ENCODE data around the gene SRRD.
"Not testable (repeated sequence)": the region's sequence is repeated elsewhere in the genome, so short reads cannot be mapped to it uniquely, and the experiment has no call there.

SRRD gene, protein sequence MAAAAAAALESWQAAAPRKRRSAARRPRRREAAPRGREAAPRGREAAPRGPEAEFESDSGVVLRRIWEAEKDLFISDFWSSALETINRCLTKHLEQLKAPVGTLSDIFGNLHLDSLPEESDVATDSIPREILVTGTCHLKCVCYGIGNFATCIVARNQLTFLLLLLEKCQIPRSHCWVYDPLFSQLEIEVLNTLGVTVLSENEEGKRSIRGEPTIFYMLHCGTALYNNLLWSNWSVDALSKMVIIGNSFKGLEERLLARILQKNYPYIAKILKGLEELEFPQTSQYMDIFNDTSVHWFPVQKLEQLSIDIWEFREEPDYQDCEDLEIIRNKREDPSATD

DNA sequence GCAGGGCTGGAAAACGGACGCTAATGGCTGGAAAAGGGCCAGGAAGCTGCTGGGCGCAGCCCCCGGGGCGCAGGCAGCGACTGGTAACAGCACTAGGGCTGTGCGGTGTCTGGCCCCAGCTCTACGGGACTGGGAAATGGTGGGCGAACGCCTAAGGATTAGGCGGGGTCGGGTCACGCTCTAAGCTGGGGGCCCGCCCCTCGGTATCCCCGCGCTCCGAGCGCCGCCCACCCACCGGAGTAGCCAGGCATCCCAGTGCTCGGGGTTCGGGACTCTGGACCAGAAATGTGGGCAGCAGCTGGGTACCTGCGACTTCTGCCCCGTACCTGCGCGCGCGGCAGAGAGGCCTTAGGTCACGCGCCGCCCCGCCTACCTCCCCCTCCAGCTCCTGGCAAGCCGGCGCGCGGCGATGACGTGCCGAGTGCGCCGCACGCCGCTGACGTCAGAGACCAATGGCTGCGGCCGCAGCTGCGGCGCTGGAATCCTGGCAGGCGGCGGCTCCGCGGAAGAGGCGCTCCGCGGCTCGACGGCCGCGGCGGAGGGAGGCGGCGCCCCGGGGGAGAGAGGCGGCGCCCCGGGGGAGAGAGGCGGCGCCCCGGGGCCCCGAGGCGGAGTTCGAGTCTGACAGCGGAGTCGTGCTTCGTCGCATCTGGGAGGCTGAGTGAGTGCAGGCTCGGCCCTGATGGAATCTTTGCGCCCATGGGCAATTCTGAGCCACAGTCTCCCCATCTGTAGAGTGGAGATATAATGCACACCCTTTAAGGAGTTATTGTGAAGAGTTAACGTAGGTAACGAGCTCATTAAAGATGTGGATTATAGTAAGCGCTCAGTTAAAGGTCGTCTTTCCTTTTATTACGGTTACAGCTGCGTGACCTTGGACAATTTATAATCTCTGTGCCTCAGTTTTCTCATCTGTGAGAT lies at the start of gene SRRD, which contains the start of gene HPS4:
Gene SRRD, plus strand, starts transcription at position 439 of the 921 bp plus-strand sequence. Its CDS starts 14 bp downstream, at position 453.
Gene HPS4, minus strand, starts transcription at position 345 of the 921 bp plus-strand sequence. CDS start 2,021 bp downstream, outside the sequence.
- peak; percentile 52 for DNase-seq

DNA sequence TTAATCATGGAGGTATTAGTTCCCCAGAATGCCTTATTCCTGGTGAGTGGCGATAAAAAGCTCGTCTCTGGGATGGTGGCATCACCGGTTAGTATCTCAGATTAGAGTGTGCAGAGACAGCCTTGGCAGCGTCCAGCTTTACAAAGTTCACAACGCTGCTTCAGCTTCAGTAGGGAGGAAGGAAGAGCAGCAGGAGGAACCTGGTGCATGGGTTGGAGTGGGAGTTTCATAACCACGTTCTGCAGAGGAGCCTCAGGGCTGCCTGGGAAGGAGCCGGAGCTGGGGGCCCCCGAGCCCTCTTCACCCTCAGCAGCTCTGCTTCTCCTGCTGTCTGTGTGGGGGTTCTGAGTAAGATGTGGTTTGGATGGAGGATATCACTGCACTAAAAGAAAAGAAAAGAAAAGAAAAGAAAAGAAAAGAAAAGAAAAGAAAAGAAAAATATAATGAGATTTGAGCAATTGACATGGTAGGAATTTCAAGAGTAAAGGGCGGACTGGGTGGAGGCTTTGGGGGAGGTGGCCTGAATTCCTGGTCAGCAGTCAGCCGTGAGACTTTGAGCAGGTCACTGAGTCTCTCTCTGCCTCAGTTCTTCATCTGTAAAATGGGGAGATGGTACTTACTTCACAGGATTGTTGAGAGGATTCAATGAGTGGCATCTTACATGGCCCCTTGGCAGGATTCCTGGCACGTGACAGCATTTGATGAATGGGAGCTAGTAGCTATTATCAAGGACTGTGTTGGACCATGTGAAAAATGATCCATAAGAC lies 48.2 kb upstream of the SRRD start:
- no peak for DNase-seq

DNA sequence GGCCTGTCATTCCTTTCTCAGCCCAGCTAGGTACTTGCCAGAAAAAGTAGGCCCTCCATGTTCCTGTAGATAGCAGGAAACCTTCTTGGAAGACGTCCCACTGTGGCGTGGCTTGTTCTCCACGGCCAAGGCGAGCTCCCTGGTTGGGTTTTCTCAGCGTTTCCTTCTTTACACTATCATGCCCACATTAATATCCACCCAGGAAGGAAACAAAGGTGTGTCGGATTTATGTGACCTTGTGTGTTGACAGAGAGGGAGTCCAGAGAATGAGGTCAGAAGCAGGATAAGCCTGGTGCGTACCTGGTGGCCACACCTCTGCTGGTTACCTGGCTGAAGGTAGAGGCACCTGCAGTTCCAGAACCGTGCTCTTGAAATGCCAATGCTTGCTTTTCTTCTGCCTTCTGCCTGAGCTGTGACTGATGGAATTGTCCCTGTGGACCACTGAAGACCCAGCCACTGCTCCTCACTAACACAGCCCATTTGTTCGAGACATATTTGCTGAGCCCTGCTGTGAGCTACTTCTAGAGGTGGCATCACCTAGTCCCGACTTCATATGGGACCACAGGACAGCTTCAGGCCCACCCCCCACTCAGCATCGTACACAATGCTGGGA lies 46.7 kb upstream of the SRRD start:
- DNase-seq = no peak

DNA sequence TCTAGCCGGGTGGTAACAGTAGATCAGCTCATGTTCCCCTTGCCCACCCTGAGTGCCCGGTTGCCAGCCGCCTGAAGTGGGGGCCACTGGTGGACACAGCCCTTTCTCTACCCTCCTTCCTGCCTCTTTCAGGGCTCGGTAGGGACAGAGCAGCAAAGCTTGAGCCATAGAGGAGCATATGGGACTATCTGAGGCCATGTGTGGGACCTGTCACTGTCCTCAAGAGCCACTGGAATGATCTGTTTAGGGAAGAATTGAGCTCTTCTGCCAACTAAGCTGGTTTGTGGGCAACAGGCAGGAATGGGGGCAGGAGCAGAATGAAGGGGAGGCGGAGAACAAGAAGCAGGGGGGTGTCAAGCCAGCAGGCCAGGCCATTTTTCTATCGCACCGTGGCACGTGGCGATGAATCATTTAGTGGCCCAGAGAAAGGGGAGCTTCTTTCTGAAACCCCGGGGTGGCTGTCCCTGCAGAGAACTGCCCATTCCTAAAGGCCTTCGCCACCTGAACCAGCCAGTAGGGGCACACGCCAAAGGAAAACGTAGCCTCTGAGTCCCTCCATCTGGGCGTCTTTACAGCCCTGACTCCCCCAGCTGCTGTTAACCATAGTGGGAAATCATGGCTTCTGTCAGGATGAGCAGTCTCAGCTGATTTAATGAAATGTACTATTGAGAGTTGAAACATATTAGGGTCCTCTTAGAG lies 45.8 kb upstream of the SRRD start:
- DNase-seq = no peak

DNA sequence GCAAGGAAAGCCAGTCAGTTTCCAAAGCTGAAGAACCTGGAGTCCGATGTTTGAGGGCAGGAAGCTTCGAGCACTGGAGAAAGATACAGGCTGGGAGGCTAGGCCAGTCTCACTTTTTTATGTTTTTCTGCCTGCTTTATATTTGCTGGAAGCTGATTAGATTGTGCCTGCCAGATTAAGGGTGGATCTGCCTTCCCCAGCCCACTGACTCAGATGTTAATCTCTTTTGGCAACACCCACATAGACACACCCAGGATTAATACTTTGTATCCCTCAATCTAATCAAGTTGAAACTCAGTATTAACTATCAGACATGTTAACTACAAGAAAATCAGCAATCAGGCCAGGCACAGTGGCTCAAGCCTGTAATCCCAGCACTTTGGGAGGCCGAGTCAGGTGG lies 44.9 kb upstream of the SRRD start:
- DNase-seq = not testable (repeated sequence)

DNA sequence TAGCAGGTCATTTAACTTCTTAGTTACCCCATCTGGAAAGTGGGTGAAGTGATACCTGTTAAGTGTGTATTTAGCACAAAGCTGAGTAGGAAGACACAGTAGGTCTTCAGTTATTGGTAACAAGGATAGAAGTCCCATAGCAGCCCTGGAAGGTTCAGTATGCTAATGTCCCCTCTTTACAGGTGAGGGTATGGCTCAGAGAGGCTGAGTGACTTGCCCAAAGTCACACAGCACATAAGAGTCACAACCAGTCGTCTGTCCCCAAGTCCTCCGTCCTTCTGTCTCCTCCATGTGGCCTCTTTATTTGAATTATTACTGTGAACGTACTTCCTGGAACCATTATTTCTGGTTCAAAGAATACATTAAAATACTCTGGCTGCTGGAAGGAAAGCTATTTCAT lies 44.1 kb upstream of the SRRD start:
- no peak for DNase-seq

DNA sequence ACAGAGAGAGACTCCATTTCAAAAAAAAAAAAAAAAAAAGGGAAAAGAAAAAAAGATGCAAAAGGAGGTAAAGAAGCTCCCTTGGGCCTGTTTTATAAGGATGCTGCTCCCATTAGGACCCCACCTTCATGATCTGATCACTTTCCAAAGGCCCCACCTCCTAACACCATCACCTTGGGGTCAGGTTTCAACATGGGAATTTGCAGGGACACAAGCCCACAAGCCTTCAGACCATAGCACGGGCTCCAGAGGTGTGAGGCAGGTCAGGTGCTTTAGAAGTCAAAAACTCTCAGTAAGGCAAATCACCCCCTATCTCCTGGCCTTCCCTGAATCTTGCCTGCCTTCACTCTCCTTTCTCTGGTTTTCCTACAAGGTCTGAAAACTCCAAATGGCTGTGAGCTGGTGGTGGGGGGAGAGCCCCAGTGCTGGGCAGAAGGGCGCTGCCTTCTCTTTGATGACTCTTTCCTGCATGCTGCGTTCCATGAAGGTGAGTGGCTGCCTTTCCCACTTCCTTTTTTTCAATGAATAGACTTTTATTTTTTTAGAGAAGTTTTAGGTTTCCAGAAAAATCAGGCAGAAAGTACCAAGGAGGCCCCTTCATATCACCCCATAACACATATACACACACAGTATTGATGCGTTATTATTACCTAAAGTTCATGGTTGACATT lies 41.5 kb upstream of the SRRD start:
- DNase-seq = no peak

DNA sequence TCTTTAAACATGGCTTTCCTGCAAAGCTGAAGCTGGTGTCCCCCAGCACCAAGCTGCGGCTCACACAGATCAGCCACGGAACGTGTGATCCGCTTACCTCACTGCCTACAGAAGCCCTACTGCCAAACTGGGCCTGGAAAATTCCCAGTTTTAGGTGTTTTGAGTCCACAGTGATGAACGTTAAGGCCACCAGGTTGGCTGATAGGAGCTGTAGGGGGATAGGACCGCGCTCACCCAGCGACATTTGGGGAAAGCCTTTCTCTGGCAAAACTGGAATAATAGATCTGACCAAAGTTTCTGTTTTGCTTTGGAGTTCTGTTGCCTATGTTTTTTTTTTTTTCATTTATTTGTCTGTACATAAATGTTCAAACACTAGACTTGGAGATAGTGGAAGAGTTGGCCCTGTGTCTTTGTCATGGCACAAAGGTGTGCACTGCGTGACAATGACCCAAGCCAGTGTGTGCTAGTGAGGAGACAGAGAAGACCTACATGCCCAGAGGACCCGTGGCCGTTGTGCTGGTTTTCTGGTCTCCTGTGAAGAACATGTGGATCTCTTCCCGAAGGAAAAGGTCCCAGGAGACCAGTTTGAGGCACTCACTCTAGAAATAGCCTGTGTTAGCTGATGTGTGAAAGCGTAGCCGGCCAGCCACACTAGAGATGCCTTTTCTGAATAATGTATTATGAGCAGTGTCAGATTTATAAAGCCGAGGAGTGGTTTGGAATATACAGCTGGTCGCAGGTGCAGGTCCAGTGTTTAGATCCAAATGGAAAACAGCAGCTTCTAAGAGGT lies 39.6 kb upstream of the SRRD start:
- no peak for DNase-seq

DNA sequence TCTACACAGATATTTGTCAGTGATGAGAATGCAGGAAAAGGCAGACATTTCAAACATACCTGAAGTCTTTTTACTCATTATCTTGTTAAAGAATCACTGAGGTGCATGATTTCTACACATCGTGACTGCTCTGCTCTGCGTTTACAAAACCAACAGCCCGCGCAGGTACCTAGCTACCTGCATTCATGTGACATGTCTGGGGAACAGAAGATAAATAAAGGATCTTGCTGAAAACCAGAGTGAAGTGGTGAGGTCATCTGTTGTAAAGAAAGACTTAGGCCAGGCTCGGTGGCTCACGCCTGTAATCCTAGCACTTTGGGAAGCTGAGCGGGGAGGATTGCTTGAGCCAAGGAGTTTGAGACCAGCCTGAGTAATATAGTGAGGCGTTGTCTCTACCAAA lies 38.9 kb upstream of the SRRD start:
- no peak for DNase-seq

DNA sequence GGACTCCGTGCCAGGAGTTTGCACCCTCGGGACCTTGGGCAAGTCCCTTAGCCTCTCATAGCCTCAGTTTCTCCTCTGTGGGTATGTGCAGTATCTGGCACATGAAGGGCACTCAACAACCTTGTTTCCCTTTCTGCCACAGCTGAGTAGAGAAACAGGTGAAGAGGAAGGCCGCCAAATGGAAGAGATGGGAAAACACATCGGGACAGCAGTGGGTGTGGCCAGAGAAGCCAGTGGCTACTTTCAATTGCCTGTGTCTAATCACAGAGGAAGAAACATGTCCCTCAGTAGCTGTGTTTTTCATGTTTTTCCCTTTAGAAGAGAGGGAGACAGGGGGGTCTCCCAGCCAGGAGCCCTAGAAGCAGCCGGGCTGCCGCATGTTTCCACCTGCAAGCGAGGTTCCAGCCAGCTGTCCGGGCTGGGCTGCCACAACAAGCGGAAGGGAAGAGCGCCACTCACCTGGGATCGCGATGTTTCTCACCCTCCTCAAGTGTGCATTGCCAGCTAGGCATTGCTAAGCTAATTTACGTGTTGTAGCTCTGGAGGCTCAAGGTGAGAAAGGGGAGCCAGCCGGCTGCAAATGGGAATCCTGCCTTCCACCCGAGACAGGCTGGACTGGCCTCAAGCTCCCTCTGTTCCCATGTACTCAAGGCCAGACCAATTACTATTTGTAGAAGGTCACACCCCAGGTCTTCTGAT lies 38.0 kb upstream of the SRRD start:
- DNase-seq = no peak

DNA sequence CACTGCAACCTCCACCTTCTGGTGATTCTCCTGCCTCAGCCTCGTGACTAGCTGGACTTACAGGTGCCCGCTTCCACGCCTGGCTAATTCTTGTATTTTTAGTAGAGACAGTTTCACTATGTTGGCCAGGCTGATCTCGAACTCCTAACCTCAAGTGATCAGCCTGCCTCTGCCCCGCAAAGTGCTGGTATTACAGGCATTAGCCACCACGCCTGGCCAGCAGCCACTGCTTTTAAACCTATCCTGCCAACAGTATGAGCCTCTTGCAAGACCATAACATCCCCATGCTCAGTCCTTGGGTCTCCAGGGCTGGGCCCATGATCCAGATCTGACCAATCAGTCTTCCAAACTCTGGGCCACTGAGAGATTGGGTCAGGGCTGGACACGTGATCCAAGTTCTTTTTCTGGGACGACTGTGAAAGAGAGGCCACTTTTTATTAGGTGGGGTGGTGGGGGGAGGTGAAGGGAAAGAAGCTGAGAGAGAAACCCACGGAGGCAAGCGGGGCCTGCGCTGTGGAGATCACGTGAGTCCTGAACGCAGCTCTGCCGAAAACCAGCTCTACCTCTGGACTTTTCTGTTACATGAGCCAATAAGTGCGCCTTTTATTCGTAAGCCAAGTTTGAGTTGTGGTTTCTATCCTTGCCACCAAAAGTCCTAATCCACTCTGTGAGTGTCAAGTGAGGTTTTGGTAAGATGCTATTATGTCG lies 36.7 kb upstream of the SRRD start:
- no peak for DNase-seq

DNA sequence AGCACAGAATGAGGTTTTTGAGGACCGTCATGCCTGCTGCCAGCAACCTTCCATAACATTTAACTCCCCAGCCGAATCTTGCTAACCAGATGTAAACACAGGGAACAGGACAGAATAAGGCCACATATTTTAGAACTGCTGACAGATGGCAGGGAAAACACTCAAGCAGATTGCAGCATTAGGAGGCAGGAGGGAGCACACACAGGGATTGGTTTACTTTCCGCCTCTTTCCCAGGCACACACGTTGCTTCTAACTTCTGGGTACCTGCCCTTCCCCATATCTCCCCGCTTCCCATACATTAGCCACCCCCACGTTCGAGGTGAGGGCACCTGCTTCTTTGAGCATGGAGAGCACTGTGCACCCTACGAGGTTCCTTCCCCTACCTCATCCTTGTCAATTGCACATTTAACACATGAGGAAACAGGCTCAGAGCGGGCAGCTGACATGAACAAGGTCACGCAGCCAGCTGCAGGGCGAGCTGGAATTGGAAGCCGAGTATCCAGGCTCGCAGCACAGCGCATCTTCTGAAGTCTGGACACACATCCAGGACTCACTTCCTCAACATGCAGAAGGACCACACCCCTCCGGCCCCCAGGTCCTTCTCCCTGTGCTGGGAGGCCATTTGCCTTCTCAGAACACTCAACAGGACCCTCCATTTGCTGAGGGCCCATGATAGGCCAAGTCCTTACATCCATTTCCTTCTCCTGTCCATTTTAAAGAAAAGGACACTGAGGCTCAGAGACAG lies 35.9 kb upstream of the SRRD start:
- no peak for DNase-seq

DNA sequence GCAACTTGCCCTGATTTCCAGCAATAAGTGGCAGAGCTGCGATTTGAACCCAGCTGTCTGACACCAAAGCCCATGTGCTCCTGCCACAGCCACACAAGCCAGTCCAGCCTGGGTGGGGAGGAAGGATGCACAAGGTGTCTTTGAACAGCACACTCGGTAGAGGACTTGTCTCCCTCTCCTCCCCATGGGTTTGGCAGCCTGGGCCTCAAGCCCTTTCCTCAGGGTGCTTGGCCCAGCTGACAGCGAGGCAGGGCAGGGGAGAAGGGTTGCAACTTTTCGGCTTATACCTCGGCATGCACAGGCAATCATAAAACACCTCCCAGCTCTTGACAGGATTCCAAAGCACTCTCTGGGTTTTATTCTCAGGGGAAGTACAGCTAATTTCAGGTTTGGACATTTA lies 35.3 kb upstream of the SRRD start:
- no peak for DNase-seq

DNA sequence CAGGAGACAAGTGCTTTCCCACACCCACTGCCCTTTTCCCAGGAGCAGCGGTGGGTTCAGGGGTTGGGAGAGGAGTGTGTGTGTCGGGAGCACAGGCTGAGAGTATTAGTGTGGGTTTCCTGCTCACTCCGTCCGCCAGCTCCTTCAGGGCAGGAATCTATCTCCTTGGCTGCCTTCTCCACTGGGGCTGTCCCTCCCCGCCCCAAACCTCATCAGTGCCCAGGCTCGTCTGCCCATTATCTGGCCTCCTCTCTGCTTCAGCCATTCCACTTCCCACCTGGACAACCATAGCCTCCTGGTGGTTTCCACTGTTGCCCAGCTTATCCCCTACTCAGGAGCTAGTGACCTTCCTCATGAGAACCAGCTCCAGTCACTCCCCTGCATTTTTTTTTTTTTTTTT lies 34.7 kb upstream of the SRRD start:
- no peak for DNase-seq

DNA sequence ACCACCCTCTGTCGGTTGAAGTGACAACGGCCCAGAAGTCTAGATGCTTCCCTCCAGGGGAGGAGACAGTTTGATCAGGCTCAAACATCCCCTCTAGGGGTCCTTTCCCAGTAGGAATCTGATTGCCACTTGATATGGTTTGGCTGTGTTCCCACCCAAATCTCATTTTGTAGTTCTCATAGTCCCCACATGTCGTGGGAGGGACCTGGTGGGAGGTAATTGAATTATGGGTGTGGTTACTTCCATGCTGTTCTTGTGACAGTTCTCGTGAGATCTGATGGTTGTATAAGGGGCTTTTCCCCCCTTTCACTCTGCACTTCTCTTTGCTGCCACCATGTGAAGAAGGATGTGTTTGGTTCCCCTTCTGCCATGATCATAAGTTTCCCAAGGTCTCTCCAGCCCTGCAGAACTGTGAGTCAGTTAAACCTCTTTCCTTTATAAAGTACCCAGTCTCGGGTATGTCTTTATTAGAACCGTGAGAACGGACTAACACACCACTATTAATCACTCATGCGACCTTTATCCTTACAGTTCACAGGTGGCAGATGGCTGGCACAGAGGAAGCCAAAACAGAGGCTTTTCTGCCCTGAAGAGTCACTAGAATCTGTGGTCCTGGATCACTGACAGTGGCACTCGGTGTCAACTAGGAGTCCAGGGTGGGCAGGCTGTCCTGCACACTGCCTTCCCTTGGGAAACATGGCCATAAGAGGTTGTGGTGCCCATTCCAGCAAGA lies 33.1 kb upstream of the SRRD start:
- no peak for DNase-seq

DNA sequence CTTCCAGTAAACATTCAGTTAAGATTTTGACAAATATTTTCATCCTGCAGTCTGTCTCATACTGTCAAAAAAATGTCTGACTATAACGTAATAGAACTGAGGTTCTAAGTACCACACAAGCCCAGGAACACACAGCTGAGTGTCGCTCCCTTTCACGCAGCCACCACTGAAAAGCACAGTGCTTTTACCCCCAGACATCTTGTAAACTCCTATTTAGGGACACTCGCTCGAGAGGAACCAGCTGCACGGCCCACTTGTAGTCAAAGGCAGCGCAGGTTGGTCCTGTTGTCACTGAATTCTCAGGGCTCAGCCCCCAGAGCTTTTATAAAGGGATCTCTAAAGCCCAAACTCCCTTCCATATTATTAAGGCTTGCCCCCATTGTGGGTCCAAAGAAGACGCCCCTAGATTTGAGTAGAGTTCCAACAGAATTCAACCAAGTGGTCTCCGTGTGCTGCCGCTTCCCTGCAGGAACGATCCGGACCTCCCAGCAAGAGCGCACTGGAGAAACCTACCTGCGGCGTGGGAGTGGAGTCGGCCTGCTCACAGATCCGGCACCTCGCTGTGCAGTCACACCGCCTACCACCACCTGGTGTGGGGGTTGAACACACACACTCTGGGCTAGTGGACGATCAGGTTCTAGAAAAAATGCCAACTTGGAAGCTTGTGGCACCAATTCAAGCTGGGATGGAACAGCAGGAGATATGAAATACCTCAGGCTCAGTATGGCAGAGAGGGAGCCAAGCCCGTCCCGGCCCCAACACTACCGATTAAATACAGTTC lies 31.3 kb upstream of the SRRD start:
- no peak for DNase-seq

DNA sequence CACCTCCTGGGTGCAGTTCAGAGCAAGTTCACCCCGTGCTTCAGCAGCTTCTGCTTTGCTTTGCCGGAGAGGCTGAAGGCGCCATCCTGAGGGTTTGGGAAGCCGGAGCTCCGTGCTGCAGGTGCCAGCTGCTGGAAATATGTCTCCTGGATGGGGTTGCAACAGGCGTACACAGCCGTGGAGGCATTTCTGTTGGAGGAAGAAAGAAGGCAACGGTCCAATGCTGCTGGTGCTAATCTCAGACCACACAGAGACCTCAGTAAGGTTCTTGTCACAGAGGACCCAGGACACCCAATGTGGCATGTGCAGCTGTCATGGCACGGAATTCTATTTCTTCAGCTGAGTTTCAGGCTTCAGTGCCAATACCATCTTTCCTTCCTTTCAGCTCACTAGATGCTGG lies 30.5 kb upstream of the SRRD start:
- no peak for DNase-seq
